Urinary bladder (tissue), 4 donors: ENCODE measurements around the gene NAV3. TPM values are rescaled to one million over a fixed set of nuclear protein-coding genes. Genes with fewer than 3 reads are reported as not detected.

ENCODE experiments used
- DNase-seq: peaks from one replicate; pipeline ENCODE4 v3.0.0-alpha.2; 2015; ENCODE audit errors: extremely low spot score
- H3K27ac ChIP-seq: one replicate; pipeline ENCODE4 v1.5.1; 2013; ENCODE audit warnings: low read depth, mild to moderate bottlenecking, moderate library complexity
- H3K36me3 ChIP-seq: one replicate; pipeline ENCODE4 v1.6.1; 2013; ENCODE audit warnings: mild to moderate bottlenecking, moderate library complexity; ENCODE audit not compliant: insufficient read depth
- H3K4me1 ChIP-seq: one replicate; pipeline ENCODE4 v1.6.1; 2013; ENCODE audit warnings: mild to moderate bottlenecking, moderate library complexity; ENCODE audit not compliant: insufficient read depth
- H3K4me3 ChIP-seq: one replicate; pipeline ENCODE4 v1.5.1; 2013; ENCODE audit warnings: low read depth, low read length
- WGBS: extraction: QIAGEN DNeasy Blood & Tissue Kit; methylation state at CpG from one replicate; pipeline ENCODE4 v1.1.7; 2013; 5-methylcytosine and 5-hydroxymethylcytosine counted together
- polyA plus RNA-seq: library from polyadenylated mRNA; stranded (reverse); fragments of 200-250 nt; gene quantifications from one replicate; pipeline ENCODE4 v1.2.3, GENCODE V29; 2013
- total RNA-seq: library from RNA; depleted of rRNA; stranded (reverse); fragments of >200 nt; gene quantifications from one replicate; pipeline ENCODE4 v1.2.3, GENCODE V29; 2014
- donor health status: healthy with polysubstance abuse.
- donor health status: healthy.

The NAV3 gene
- total and polyA plus RNA-seq, 2 donors: 5.3 to 97.2 TPM

DNA sequence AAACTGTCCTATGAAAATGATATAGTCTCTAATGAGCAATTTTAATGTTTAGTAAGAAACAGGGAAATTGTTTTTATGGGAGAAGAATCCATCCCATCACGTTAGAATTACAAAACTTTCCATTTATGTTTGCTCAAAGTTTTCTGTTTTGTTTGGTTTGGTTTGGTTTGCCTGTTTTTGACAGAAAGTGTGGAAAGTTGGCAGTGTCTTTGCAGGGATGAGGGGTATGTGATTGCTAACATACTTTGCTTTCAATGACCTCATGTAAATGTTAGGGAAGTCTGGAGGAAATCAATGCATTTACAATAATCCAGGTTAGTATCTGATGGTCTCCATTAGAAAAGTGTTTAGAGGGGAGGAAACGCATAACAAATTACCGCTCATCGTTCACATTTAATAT lies 12.3 kb upstream of the NAV3 start:
- Histone ChIP-seq H3K27ac (no peak overlapping the region), H3K4me1 (no peaks in the 10 kb centered on the region), H3K36me3 (no peaks in the 10 kb centered on the region), H3K4me3 (no peak overlapping the region)
- DNase-seq: no peak
- 84% methylated on average over 4 of the region's 4 CpGs for WGBS

DNA sequence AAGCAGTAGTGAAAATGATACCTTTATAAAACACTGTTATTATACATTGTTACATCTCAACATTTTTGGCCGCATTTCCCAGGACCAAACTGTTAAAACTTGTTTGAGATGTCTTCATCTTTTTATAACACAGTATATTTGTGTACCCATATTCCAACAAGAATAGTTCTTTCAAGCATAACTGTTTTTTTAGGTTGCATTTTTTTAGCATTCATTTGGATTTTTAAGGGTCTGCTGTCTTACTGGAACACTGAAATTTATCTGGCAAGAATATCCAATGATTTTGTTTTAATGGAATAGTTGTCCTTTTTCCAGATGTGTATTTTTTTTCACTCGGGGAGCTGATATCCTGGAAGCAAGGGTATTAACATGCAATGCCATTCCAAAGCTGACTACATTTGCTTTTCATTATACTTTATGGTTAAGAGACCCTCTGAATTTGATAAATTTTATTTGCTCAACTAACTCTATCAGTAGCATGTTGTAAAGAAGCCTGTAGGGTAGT lies 8.9 kb upstream of the NAV3 start:
- Histone ChIP-seq H3K27ac (no peak overlapping the region), H3K4me3 (no peak overlapping the region), H3K36me3 (no peaks in the 10 kb centered on the region), H3K4me1 (no peaks in the 10 kb centered on the region)
- 45% methylated on average over 2 of the region's 2 CpGs for WGBS
- peak; percentile 59 for DNase-seq

DNA sequence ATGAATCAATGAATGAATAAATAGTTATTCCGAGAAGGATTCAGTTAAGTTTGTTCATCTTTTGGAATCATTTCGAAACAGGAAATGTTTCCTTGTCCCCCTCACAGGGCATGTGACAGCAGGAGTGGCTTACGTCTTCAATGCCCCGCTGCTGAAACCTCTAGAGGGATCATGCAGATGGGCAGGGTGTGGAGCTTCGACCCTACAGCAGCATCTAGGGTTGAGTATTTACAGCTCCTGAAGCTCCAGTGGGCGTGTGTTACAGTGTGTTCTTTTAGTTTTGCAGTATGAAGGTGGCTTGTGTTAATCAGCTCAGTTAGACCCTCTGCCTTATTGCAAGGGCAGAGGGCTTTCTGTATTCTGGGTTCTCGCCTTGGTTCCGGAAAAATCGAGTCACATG lies 2.6 kb downstream of the NAV3 start:
- H3K27ac ChIP-seq: no peak overlapping the region
- no peaks in the 10 kb centered on the region for H3K4me1 ChIP-seq
- H3K36me3 ChIP-seq: no peaks in the 10 kb centered on the region
- H3K4me3 ChIP-seq: no peak overlapping the region
- no peak for DNase-seq
- 81% methylated on average over 9 of the region's 9 CpGs for WGBS

- Histone ChIP-seq H3K36me3 (no peaks in the 10 kb centered on the region), H3K4me1 (no peaks in the 10 kb centered on the region)
Observed at GRCh38 chr12:77834618-77835017, 3.9 kb downstream of the NAV3 start.

GRCh38 chr12:77835969-77836368 lies 5.3 kb downstream of the NAV3 start:
- H3K4me1 ChIP-seq: no peaks in the 10 kb centered on the region
- DNase-seq: peak; percentile 52

More at GRCh38 chr12:77834618-77835017, 3.9 kb downstream of the NAV3 start:
- WGBS: 68% methylated on average over 2 of the region's 2 CpGs
- DNase-seq: no peak
- Histone ChIP-seq H3K4me3 (no peak overlapping the region), H3K27ac (no peak overlapping the region)

GRCh38 chr12:77837876-77838291 lies 7.2 kb downstream of the NAV3 start:
- H3K27ac ChIP-seq: no peak overlapping the region
- no peaks in the 10 kb centered on the region for H3K4me1 ChIP-seq
- H3K4me3 ChIP-seq: no peak overlapping the region
- no peak for DNase-seq
- no peaks in the 10 kb centered on the region for H3K36me3 ChIP-seq
- WGBS: 68% methylated on average over 3 of the region's 3 CpGs

More at GRCh38 chr12:77835969-77836368, 5.3 kb downstream of the NAV3 start:
- Histone ChIP-seq H3K36me3 (no peaks in the 10 kb centered on the region), H3K27ac (no peak overlapping the region), H3K4me3 (no peak overlapping the region)

GRCh38 chr12:77841521-77841920 lies 10.8 kb downstream of the NAV3 start:
- Histone ChIP-seq H3K27ac (no peak overlapping the region), H3K4me3 (no peak overlapping the region), H3K4me1 (no peaks in the 10 kb centered on the region), H3K36me3 (no peaks in the 10 kb centered on the region)
- no peak for DNase-seq

DNA sequence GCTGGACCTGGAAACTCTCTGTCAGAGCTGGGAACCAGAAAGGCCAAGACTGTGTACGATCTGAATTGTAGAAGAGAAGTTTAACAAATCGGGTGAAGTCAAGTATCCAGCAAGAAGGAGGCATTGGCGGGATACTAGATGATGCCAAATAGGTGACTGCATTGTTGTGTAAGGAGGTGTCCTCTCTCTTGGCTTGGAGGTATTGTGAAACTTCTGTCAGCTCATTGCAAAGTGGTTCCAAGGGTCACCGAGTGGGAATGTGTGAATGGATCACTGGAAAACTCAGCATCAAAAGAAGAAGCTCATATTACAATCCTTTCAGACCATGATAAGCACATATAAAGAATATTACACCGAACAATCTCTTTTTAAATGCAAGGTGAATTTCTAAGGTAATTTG lies 11.7 kb downstream of the NAV3 start:
- H3K27ac ChIP-seq: no peak overlapping the region
- 93% methylated on average over 5 of the region's 5 CpGs for WGBS
- DNase-seq: no peak
- no peaks in the 10 kb centered on the region for H3K36me3 ChIP-seq
- H3K4me3 ChIP-seq: no peak overlapping the region
- no peaks in the 10 kb centered on the region for H3K4me1 ChIP-seq

DNA sequence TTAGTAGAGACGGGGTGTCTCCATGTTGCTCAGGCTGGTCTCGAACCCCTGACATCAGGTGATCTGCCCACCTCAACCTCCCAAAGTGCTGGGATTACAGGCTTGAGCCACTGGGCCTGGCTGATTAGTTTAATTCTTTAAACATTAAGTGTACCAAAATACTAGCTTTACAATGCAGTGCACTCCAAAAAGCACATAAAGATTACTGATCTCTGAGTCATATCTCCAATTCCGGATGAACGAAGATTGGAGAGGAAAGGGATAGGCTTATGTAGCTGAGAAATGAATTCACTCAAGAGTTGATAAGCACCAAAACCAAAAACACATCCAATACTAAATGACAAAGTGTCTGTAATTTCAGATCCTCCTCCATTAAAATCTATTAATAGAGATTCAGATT lies 15.1 kb downstream of the NAV3 start:
- Histone ChIP-seq H3K4me3 (no peak overlapping the region), H3K27ac (no peak overlapping the region), H3K36me3 (no peaks in the 10 kb centered on the region), H3K4me1 (peaks cover 1% of the 10 kb centered on the region)
- DNase-seq: no peak
- WGBS: 60% methylated on average over 4 of the region's 4 CpGs

- DNase-seq: no peak
- Histone ChIP-seq H3K4me3 (no peak overlapping the region), H3K36me3 (no peaks in the 10 kb centered on the region), H3K4me1 (peaks cover 1% of the 10 kb centered on the region), H3K27ac (no peak overlapping the region)
- 33% methylated on average over 2 of the region's 2 CpGs for WGBS
Observed at GRCh38 chr12:77847060-77847541, 16.4 kb downstream of the NAV3 start.

- H3K4me1 ChIP-seq: peaks cover 1% of the 10 kb centered on the region
- no peak for DNase-seq
- WGBS: 6% methylated on average over 3 of the region's 3 CpGs
- H3K27ac ChIP-seq: no peak overlapping the region
- no peaks in the 10 kb centered on the region for H3K36me3 ChIP-seq
- H3K4me3 ChIP-seq: no peak overlapping the region
Observed at GRCh38 chr12:77847680-77848431, 17.2 kb downstream of the NAV3 start.

- WGBS: 72% methylated on average over 2 of the region's 2 CpGs
- no peak for DNase-seq
- Histone ChIP-seq H3K4me3 (no peak overlapping the region), H3K4me1 (peaks cover 1% of the 10 kb centered on the region), H3K27ac (no peak overlapping the region), H3K36me3 (no peaks in the 10 kb centered on the region)
Observed at GRCh38 chr12:77850129-77850528, 19.4 kb downstream of the NAV3 start.

DNA sequence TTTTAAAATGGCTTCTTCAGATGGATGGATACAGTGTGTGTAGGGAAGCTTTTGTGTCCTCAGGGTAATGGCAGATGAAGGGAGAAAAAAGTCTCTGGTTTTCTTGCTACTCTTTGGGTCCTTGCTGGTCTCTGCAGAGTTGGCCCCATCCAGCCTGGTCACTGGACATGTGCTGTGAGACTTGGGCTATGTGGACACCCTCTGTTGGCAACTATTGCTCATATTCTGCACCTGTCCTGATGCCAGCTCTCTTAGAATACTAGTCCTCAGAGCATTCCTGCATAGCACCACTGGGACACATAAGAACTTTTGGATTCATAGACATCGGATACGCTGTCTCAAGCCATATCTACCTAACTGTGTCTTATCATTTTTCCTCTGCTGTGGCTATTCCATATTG lies 20.0 kb downstream of the NAV3 start:
- H3K36me3 ChIP-seq: no peaks in the 10 kb centered on the region
- H3K4me1 ChIP-seq: peaks cover 1% of the 10 kb centered on the region
- no peak overlapping the region for H3K4me3 ChIP-seq
- DNase-seq: no peak
- H3K27ac ChIP-seq: no peak overlapping the region
- over 99% methylated on average over 2 of the region's 2 CpGs for WGBS

GRCh38 chr12:77855548-77855947 lies 24.9 kb downstream of the NAV3 start:
- Histone ChIP-seq H3K36me3 (no peaks in the 10 kb centered on the region), H3K4me3 (no peak overlapping the region), H3K4me1 (no peaks in the 10 kb centered on the region), H3K27ac (no peak overlapping the region)
- DNase-seq: no peak
- WGBS: 72% methylated on average over 5 of the region's 5 CpGs
